H9 (cell line): ENCODE measurements around the gene TCEAL1. TPM values are rescaled to one million over a fixed set of nuclear protein-coding genes. Genes with fewer than 3 reads are reported as not detected.

Source experiments
- DNase-seq: peaks from one replicate; pipeline ENCODE4 v3.0.0-alpha.2; 2017
- H2AFZ ChIP-seq: one replicate; pipeline ENCODE4 v1.6.1; 2013; ENCODE audit warnings: mild to moderate bottlenecking, low read length, control low read depth, moderate library complexity
- H2AK5ac ChIP-seq: 2 replicates; pipeline ENCODE4 v1.6.1; 2013; ENCODE audit warnings: low read length, control low read depth, mixed read lengths; ENCODE audit not compliant: insufficient read length
- H2BK120ac ChIP-seq: one replicate; pipeline ENCODE4 v1.6.1; 2013; ENCODE audit warnings: low read depth, mild to moderate bottlenecking, low read length, control low read depth, inconsistent platforms; ENCODE audit not compliant: poor library complexity, severe bottlenecking
- H2BK12ac ChIP-seq: 2 replicates; pipeline ENCODE4 v1.6.1; 2013; ENCODE audit warnings: low read length, control low read depth, mixed read lengths, low read depth; ENCODE audit not compliant: insufficient read length
- H2BK15ac ChIP-seq: 2 replicates; pipeline ENCODE4 v1.6.1; 2013; ENCODE audit warnings: low read depth, low read length, control low read depth
- H2BK20ac ChIP-seq: one replicate; pipeline ENCODE4 v1.6.1; 2013; ENCODE audit warnings: low read depth, mild to moderate bottlenecking, low read length, control low read depth, inconsistent platforms; ENCODE audit not compliant: poor library complexity, severe bottlenecking
- H2BK5ac ChIP-seq: 2 replicates; pipeline ENCODE4 v1.6.1; 2013; ENCODE audit warnings: low read length, control low read depth, mixed read lengths; ENCODE audit not compliant: insufficient read length
- H3K14ac ChIP-seq: 2 replicates; pipeline ENCODE4 v1.6.1; 2013; ENCODE audit warnings: low read length, control low read depth; ENCODE audit not compliant: insufficient read depth
- H3K18ac ChIP-seq: 2 replicates; pipeline ENCODE4 v1.6.1; 2013; ENCODE audit warnings: low read depth, mild to moderate bottlenecking, mixed read lengths, low read length, control low read depth; ENCODE audit not compliant: insufficient read length
- H3K23ac ChIP-seq: 2 replicates; pipeline ENCODE4 v1.6.1; 2013; ENCODE audit warnings: low read length, control low read depth, mixed read lengths, low read depth; ENCODE audit not compliant: insufficient read length
- H3K23me2 ChIP-seq: 2 replicates; pipeline ENCODE4 v1.6.1; 2013; ENCODE audit warnings: low read depth, mild to moderate bottlenecking, mixed read lengths, low read length, control low read depth; ENCODE audit not compliant: insufficient read length, poor library complexity, severe bottlenecking
- H3K27ac ChIP-seq: 2 replicates; pipeline ENCODE4 v1.5.1; 2013; ENCODE audit warnings: low read length, control low read depth, mixed read lengths, low read depth; ENCODE audit not compliant: insufficient read length
- H3K27me3 ChIP-seq: 2 replicates; pipeline ENCODE4 v1.6.1; 2013; ENCODE audit warnings: low read length, control low read depth, inconsistent platforms; ENCODE audit not compliant: insufficient read depth
- H3K4ac ChIP-seq: 2 replicates; pipeline ENCODE4 v1.6.1; 2013; ENCODE audit warnings: low read depth, mild to moderate bottlenecking, control low read depth, inconsistent platforms, low read length, moderate library complexity
- H3K4me1 ChIP-seq: 2 replicates; pipeline ENCODE4 v1.6.1; 2013; ENCODE audit warnings: low read length, control low read depth, inconsistent platforms; ENCODE audit not compliant: insufficient read depth
- H3K4me2 ChIP-seq: 2 replicates; pipeline ENCODE4 v1.6.1; 2013; ENCODE audit warnings: low read length, control low read depth, mixed read lengths; ENCODE audit not compliant: insufficient read length, insufficient read depth
- H3K56ac ChIP-seq: 2 replicates; pipeline ENCODE4 v1.6.1; 2013; ENCODE audit warnings: low read depth, mild to moderate bottlenecking, mixed read lengths, low read length, control low read depth; ENCODE audit not compliant: insufficient read length
- H3K79me1 ChIP-seq: 2 replicates; pipeline ENCODE4 v1.6.1; 2013; ENCODE audit warnings: low read depth, mild to moderate bottlenecking, moderate library complexity, low read length, control low read depth, inconsistent platforms; ENCODE audit not compliant: insufficient read depth, poor library complexity, severe bottlenecking
- H3K79me2 ChIP-seq: 2 replicates; pipeline ENCODE4 v1.6.1; 2013; ENCODE audit warnings: low read length, control low read depth, inconsistent platforms; ENCODE audit not compliant: insufficient read depth
- H3K9ac ChIP-seq: 2 replicates; pipeline ENCODE4 v1.6.1; 2013; ENCODE audit warnings: low read length, control low read depth, mixed read lengths; ENCODE audit not compliant: insufficient read length; ENCODE audit errors: extremely low read depth
- H3K9me3 ChIP-seq: one replicate; pipeline ENCODE4 v1.6.1; 2013; ENCODE audit warnings: low read depth, low read length, inconsistent platforms; ENCODE audit not compliant: control insufficient read depth
- H3T11ph ChIP-seq: one replicate; pipeline ENCODE4 v1.6.1; 2013; ENCODE audit warnings: mild to moderate bottlenecking, low read length, control low read depth, inconsistent platforms
- H4K20me1 ChIP-seq: one replicate; pipeline ENCODE4 v1.6.1; 2013; ENCODE audit not compliant: control insufficient read depth, insufficient read length, insufficient read depth
- H4K5ac ChIP-seq: 2 replicates; pipeline ENCODE4 v1.6.1; 2013; ENCODE audit warnings: low read depth, mild to moderate bottlenecking, mixed read lengths, low read length, control low read depth; ENCODE audit not compliant: insufficient read length
- H4K8ac ChIP-seq: replicated peaks from 2 replicates; pipeline ENCODE4 v1.6.1; 2013; ENCODE audit warnings: low read length, control low read depth, mixed read lengths, low read depth; ENCODE audit not compliant: insufficient read length
- H4K91ac ChIP-seq: 2 replicates; pipeline ENCODE4 v1.6.1; 2013; ENCODE audit warnings: low read depth, mild to moderate bottlenecking, moderate library complexity, mixed read lengths, low read length, control low read depth; ENCODE audit not compliant: insufficient read length
- H3K27ac Mint-ChIP-seq, 3 experiments: 2 replicates in 2 of 3; 3 replicates in 1 of 3; pipeline ENCODE4 v1.8.0; 2020 to 2021; ENCODE audit warnings: mixed read lengths in 3 of 3, mild to moderate bottlenecking in 1 of 3, moderate library complexity in 1 of 3
- H3K27me3 Mint-ChIP-seq: 2 replicates; pipeline ENCODE4 v1.8.0; 2021; ENCODE audit warnings: low read depth, mild to moderate bottlenecking, moderate library complexity, mixed read lengths
- H3K36me3 Mint-ChIP-seq, 3 experiments: 2 replicates in 2 of 3; 3 replicates in 1 of 3; pipeline ENCODE4 v1.8.0; 2020 to 2021; ENCODE audit warnings: low read depth in 3 of 3, mixed read lengths in 3 of 3; ENCODE audit not compliant: insufficient read depth in 1 of 3
- H3K4me1 Mint-ChIP-seq, 2 experiments: 2 replicates each; pipeline ENCODE4 v1.8.0; 2020; ENCODE audit warnings: mixed read lengths in 2 of 2
- H3K4me3 Mint-ChIP-seq, 2 experiments: 2 replicates in 1 of 2; 3 replicates in 1 of 2; pipeline ENCODE4 v1.8.0; 2020 to 2021; ENCODE audit warnings: mild to moderate bottlenecking in 2 of 2, mixed read lengths in 2 of 2, moderate library complexity in 1 of 2
- H3K9me3 Mint-ChIP-seq, 2 experiments: 2 replicates in 1 of 2; 3 replicates in 1 of 2; pipeline ENCODE4 v1.8.0; 2020; ENCODE audit warnings: mild to moderate bottlenecking in 2 of 2, mixed read lengths in 2 of 2, moderate library complexity in 1 of 2
- WGBS: extraction: QIAGEN DNeasy Blood & Tissue Kit; methylation state at CpG from one replicate; pipeline ENCODE4 v1.1.7; 2013; ENCODE audit warnings: missing lambda C conversion rate, low lambda C conversion rate, mixed read lengths; ENCODE audit not compliant: insufficient read length; ENCODE audit errors: extremely low coverage; 5-methylcytosine and 5-hydroxymethylcytosine counted together
- total RNA-seq: library from RNA; stranded (reverse); gene quantifications from 2 replicates; pipeline ENCODE4 v1.2.1, GENCODE V29; 2021
- TF ChIP-seq, protein P1 (sequence below): fragments of 200-600 bp; sonication (generic); conservative IDR thresholded peaks from 3 replicates; pipeline ENCODE4 v1.8.0; 2021; ENCODE audit warnings: antibody characterized with exemption, mild to moderate bottlenecking

Gene TCEAL1
- total RNA-seq, 1 experiment from 2014 or later = 3.0 TPM

DNA sequence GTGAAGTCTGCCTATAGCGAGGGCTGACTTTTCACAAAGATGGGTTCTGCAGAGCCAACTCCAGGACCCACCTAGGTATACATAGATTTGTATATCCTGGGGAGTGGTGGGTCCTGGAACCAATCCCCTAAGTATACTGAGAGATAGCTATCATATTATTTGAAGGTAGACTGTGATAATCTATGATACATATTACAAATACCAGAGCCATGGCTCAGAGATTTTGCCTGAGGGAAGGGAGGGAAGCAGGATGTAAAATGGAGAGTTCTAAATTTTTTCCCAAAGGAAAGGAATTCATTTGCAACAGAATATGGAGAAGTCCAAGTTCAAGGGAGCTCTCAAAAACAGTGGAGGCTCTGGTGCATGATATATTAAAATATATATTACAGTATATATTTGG, 13.8 kb upstream of the TCEAL1 start:
- Histone ChIP-seq H2AFZ (no peak overlapping the region), H3K27me3 (no peaks in the 10 kb centered on the region), H4K91ac (no peak overlapping the region), H3K27ac (no peak overlapping the region), H3K23me2 (no peaks in the 10 kb centered on the region), H3K4me2 (no peak overlapping the region), H2BK5ac (no peak overlapping the region), H2BK120ac (no peak overlapping the region), H3K14ac (no peak overlapping the region), H3K56ac (no peak overlapping the region), H4K20me1 (no peaks in the 10 kb centered on the region), H3K18ac (no peak overlapping the region), H3K4ac (no peak overlapping the region), H3K4me1 (peaks cover 7% of the 10 kb centered on the region; the same call in 1 of the 2 replicates), H3K23ac (no peak overlapping the region), H3K9me3 (no peaks in the 10 kb centered on the region), H3K9ac (no peak overlapping the region), H3K79me1 (no peaks in the 10 kb centered on the region), H2BK15ac (no peak overlapping the region), H3K79me2 (no peaks in the 10 kb centered on the region), H2AK5ac (no peak overlapping the region), H4K5ac (no peak overlapping the region), H3T11ph (no peak overlapping the region), H2BK12ac (no peak overlapping the region), H4K8ac (no peak overlapping the region), H2BK20ac (no peak overlapping the region)
- Mint-ChIP-seq H3K9me3 (peaks cover 0 to 34% of the 10 kb centered on the region in 2 experiments; a peak in 2 of 5 replicates), H3K27ac (no peak overlapping the region), H3K4me3 (no peak overlapping the region), H3K27me3 (no peaks in the 10 kb centered on the region), H3K36me3 (peaks cover 0 to 3% (median 1%) of the 10 kb centered on the region in 3 experiments; a peak in 4 of 7 replicates), H3K4me1 (peaks cover 18 to 19% of the 10 kb centered on the region in 2 experiments)
- no CpG with 5 or more reads among the region's 1 CpG for WGBS
- DNase-seq = no peak
- TF ChIP-seq, protein P1, sequence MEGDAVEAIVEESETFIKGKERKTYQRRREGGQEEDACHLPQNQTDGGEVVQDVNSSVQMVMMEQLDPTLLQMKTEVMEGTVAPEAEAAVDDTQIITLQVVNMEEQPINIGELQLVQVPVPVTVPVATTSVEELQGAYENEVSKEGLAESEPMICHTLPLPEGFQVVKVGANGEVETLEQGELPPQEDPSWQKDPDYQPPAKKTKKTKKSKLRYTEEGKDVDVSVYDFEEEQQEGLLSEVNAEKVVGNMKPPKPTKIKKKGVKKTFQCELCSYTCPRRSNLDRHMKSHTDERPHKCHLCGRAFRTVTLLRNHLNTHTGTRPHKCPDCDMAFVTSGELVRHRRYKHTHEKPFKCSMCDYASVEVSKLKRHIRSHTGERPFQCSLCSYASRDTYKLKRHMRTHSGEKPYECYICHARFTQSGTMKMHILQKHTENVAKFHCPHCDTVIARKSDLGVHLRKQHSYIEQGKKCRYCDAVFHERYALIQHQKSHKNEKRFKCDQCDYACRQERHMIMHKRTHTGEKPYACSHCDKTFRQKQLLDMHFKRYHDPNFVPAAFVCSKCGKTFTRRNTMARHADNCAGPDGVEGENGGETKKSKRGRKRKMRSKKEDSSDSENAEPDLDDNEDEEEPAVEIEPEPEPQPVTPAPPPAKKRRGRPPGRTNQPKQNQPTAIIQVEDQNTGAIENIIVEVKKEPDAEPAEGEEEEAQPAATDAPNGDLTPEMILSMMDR = no peak
